GM21526 (cell line): ENCODE data around the gene NRTN.

Source experiments
- ATAC-seq: cut with Tn5 transposase; IDR thresholded peaks from one replicate; pipeline ENCODE4 v1.9.1; 2021; ENCODE audit warnings: moderate library complexity; ENCODE audit not compliant: unreplicated experiment, low FRiP score

NRTN gene

DNA sequence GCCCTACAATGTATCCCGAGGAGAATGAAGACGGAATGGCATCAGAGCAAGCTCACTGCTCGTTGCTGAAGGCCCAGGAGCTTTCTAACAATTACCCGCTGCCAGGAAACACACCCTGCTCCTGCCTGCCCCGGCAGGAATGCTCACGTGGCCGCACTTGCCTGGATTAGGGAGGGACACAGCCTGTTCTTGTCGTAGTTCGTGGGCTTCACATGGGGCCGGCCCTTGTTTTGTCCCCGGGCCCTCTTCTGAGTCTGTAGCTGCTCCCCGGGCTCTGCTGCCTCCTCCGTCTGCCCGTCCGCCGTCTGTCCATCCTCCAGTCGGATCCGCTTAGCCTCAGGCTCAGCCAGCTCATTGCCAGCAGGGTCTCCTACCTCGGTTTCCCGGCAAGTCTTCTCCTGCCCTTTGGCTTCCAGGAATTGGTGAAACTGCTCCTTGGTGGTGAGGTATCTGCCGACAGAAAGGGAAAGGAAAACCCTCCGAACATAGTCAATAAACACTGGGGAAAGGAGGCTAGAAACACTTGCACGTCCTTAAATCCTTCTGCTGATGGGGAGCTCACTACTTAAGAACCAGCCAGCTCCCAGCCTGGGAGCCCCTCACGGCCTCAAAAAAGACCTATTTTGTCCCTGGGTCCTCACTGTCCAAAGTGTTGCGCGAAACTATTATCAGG lies 14.8 kb upstream of the NRTN start:
- no peak for ATAC-seq

DNA sequence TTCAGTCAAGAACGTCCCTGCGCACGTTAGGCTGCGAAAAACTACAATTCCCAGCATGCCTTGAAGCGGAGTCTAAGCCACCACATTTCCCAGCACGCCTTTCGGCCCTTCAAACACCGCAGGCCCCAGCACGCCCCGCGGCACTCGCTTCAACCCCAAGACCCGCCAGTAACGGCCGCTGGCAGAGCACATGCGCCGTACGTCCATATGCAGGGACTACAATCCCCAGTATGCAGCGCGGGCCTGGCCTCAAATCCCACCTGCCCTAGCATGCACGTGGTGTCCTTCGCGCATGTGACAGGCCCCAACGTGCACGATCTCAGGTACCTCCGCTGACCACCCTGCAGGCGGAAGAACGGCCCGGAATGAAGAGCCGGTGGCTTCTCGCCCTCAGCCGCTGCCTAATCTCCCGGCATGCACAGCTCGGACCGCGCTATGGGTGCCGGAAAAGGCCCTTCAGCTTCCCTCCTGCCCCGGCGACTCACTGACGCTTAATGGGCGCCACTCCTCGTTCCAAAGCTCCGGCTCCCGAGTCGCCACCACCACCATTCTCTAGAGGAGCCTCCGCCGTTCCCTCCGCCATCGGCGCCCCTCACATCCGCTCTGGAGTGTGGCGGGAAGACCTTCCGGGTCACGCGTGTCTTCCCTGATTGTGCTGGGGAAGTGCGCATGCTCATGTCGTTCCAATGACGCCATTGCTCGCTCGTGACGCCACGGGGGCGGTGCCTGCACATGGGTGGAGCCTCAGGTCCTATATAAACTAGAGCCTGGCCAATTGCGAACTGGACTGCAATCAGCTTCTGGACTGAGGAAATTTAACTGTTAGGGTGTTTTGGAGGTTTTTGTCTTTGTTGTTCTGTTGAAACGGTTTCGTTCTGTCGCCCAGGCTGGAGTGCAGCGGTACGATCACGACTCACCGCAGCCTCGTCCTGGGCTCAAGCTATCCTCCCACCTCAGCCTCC lies 14.0 kb upstream of the NRTN start, which contains the start of gene DUS3L:
Gene DUS3L (minus strand): TSS at position 605 of the 962 bp plus-strand sequence. CDS start 22 bp downstream, at position 583.
- peak; percentile 86 for ATAC-seq

DNA sequence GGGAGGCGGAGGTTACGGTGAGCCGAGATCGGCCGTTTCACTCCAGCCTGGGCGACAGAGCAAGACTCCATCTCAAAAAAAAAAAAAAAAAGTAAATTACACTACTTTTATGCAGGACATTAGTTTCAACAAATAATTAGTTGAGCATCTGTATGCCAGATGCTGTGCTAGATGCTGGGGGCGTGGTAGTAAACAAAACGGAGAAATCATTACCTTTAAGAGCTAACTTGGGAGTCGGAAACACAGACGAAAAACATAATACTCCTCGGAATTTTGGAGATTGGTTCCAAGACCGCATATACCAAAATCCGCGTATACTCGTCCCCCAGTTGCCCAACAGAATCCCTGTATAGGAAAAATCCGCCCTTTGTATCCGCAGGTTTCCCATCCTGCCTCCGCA lies 12.6 kb upstream of the NRTN start:
- no peak for ATAC-seq

DNA sequence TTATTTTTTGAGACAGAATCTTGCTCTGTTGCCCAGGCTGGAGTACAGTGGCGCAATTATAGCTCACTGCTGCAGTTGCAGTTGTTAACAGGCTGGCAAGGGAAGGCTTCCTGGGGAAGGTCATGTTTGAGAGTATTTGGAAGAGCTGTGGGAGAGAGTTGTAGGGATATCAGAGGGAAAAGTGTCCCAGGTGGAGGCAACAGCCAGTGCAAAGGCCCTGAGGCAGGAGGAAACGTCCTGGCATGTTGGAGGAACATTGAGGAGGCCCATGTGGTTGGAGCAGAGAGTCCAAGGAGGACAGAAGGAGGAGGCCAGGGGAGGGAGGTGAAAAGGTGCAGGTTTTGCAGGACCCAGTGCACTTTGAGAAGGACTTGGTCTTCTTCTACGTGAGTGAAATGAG lies 11.7 kb upstream of the NRTN start:
- no peak for ATAC-seq

DNA sequence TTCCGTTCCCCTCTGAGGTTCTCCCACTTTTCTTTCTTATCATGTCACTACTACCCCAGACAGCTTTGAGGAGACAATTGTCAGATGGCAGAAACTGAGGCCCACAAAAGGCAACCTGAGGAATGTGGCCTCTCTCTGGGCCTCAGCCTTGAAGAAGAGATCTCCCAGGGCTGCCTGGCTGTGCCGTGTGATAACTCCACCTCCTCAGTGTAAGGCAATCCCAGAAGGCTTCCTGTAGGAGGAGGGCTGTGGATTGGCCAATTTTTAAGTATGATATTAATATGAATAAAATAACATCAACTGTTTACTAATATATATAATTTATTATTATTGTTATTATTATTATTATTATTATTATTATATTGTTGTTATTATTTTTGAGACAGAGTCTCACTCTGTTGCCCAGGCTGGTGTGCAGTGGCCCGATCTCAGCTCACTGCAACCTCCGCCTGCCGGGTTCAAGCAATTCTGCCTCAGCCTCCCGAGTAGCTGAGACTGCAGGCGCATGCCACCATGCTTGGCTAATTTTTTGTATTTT lies 9.4 kb upstream of the NRTN start:
- no peak for ATAC-seq

DNA sequence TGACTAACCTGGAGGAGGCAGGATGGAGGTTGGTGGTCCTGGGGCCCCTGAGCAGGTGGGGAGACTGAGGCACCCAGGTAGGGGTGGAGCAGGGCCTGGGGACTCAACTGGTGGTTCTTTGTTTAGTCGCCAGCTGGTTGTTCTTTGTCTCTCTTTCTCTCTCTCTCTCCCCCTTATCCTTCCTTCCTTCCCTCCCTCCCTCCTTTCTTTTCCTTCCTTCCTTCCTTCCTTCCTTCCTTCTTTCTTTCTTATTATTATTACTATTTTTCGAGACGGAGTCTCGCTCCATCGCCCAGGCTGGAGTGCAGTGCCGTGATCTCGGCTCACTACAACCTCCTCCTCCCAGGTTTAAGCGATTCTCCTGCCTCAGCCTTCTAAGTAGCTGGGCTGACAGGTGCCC lies 6.6 kb upstream of the NRTN start:
- no peak for ATAC-seq

DNA sequence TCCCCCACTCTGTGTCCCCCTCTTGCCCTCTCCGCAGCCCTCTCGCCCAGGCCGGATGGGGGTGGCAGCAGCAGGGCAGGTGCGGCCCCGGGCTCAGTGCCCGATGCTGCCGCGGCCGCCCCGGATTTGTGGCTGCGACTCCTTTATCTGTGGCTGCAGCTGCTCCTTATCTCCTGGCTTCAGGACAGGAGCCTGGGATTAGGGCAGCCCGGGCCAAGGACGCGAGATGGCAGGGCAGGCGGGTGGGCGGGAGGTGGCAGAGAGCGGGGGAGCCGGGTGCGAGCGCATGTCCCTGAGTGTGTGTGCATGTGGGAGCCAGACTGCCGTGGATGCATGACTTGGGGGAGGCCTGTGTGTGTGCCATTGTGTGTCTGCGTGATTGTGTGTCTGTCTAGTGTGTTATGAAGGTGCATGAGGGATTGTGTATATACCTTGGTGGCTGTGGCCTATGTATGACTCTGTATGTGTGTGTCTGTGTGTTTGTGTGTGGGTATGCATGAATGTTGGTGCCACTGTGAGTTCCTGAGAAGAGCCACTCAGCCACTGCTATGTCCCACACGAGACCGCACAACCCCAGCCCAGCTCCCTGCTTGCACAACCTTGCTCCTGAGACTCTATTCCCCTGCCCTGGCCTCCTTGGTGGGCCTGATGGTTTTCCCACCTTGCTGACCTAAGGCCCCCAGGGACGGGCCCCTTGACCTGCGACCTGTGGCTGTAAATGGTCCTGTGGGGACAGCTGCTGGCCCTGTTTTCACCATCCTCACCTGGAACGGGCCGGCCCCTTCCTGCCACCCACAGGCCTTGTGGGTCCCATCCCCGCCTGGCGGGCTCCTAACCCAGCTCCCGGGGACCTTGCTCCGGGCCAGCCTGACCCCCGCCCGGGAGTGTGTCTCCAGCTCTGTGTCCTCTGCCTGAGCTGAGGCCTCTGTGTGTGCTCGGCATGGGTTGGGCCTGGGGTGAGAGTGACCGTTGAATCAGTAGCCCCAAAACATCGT lies 5.3 kb upstream of the NRTN start:
- no peak for ATAC-seq

DNA sequence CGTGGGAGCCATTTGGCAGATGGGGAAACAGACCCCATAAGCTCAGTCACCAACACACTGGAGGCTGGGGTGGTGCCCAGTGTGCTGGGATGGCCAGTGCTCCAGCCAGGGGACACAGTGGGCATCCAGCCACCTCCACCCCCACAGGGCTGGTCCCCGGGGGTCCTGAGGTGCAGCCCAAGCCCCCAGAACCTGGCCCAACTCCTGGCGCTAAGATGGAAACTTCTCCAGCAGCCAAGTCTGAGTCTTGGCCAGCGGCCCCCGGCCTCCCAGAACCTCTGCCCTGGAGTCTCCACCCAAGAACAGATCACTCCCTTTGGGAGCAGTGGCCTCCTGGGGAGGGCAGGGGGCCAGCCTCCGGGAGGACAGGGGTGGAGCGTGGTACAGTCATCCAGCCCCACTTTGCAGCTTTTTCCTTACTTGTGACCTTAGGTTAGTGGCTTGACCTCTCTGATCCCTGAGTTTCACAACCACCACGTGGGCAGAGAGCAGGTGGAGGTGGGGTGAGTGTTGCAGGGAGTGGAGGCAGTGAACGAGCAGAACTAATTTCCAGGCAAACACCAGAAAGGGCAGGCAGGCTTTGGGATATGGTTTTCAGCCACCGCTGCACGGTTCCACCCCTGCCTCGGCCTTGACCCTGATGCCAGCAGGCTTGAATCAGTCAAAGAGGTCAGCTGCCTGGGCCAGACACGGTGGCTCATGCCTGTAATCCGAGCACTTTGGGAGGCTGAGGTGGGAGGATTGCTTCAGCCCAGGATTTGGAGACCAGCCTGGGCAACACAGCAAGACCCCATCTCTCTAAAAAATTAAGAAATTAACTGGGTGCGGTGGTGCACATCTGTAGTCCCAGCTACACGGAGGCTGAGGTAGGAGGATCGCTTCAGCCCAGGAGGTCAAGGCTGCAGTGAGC lies 4.3 kb upstream of the NRTN start:
- no peak for ATAC-seq

DNA sequence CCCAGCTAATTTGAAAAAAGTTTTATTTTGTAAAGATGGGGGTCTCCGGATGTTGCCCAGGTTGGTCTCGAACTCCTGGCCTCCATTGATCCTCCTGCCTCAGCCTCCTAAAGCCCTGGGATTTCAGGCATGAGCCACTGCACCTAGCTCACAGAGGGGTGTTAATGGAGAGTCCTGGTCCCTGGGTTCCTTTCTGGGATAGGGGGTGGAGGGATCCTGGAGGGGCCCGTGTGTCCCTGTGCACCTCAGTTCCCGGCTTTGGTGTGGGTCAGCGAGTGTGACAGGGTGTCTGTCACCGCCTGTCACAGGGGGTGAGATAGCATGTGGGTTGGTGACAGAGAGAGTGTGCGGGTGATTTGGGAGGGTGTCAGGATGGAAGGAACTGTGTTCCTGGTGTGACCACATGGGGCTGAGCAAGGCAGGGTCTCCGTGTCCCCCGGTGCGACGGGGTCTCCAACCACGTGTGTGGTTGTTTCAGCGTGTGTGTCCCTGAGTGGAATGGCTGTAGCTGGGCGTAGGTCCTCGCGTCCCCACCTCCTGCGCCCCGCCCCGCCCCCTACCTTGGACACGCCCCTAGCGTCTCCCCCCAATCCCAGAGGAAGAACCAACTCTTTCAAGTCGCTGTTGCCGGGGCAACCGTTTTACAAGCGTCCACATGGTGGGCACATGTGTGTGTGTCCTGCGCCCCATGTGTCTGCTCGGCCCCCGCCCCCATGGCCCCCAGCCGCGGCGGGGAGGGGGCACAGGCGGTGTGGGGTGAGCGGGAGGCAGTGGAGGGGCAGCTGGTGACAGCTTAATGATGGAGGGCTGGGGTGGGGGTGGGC lies 2.9 kb upstream of the NRTN start:
- no peak for ATAC-seq

DNA sequence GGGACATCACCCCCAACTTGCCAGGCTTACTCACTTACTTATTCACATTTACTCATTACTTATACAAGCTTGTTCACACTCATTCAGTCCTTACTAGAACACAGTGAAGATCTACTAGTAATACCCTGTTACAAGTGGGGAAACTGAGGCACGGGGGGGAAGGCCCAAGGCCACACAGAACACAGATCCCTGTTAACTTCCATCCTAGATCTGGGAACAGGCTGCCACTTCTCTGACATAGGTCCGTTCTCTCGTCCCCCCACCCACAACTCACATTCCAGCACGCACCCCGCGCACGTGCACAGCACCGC lies 1.5 kb upstream of the NRTN start:
- no peak for ATAC-seq

DNA sequence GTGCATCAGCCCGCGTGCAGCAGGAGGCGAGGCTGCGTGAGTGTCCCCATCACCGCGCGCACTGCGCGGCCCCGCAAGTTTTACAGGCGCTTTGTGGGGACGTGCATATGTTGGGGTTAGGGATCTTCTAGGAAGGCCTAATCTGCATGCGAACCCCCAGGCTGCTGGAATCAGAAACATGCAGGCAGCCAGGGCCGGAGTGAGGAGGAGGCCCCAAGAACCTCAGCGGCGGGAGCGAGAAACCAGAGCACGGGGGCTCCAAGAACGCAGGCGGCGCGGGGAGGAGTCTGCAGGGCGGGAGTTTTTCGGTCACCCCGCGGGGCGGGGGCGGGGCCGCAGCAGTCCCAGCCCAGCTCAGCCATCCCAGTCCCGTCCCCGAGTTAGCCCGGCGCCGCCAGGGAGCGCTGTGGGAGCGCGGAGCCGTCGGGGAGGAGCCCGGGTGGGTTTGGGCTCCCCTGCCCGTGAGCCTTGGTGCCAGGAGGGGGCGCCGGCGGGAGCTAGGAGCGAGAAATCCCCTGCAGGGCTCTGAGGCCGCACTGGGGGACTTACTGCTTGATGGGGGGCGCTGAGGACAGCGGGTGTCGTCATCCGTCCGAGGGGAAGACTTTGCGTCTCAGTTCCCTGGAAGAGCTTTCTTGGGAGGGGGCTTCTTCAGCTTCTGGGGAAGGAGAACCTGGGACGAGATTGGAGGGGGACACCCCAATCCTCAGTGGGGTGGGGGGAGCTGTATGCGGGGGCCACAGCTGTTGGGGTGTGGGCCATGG lies 933 bp upstream of the NRTN start:
- ATAC-seq: peak; percentile 74

DNA sequence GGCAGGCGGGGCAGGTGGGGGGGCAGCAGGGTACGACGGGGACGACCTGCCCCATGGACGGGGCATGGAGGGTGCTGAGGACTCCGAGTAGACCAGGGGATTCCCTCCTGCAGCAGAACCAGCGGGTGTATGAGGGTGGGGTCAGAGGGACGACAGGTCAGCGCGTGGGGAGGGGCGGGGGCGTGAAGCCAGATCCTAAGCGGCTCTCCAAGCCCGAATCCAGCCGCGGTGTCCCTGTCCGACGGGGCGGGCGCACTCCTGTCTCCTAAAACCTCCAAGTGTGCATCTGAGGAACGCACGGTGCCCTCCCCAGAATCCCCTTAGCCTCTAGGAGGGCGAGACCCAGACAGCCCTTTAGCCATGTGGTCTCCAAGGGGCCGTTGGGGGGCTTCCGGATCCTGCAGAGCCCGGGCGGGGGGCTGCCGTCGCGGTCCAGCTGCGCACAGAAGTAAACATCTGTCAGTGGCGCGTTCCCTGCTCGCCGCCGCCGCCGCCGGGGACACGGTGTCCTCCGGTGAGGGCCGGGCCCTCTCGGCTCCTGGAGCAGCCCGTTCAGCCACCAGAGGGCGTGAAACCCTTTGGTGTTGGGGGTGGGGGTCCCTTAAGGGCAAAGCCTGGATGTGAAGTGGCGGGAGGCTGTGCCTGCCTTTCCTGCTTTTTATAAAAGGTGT lies 730 bp downstream of the NRTN start:
- no peak for ATAC-seq

DNA sequence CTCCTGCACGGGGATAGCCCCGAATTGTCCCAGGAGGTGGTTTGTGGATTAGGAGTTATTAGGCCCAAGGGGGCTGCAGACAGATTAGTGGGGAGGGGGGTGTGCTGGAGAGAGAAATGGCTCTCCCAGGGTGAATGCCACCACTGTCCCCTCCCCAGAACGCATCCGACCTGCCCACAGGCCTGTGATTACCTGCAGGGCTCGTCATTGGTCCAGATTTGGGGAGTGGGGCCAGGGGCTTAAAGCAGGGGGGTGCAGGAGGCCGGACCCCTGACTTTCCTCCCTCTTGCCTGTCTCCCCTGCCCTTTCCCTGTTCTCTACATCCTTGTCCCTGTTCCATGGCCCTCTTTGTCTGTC lies 1.2 kb downstream of the NRTN start:
- ATAC-seq: no peak

DNA sequence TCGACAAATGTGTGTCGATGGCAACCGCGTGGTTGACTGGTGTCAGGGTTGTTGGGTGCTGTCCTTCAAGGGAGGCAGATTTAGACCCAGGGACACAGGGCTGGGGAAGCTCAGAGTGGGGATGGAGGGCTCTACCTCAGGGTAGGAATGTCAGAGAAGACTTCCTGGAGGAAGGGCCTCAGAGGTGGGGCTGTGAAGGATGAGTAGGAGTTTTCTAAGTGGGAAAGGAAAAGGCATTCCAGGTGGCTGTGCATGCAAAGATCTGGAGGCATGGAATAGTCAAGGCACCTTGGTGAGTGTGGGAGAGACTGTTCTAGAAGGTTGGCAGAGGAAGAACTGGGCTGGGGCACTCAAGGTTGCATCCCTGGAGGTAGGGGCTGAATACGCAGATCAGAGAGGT lies 2.0 kb downstream of the NRTN start:
- ATAC-seq: no peak

DNA sequence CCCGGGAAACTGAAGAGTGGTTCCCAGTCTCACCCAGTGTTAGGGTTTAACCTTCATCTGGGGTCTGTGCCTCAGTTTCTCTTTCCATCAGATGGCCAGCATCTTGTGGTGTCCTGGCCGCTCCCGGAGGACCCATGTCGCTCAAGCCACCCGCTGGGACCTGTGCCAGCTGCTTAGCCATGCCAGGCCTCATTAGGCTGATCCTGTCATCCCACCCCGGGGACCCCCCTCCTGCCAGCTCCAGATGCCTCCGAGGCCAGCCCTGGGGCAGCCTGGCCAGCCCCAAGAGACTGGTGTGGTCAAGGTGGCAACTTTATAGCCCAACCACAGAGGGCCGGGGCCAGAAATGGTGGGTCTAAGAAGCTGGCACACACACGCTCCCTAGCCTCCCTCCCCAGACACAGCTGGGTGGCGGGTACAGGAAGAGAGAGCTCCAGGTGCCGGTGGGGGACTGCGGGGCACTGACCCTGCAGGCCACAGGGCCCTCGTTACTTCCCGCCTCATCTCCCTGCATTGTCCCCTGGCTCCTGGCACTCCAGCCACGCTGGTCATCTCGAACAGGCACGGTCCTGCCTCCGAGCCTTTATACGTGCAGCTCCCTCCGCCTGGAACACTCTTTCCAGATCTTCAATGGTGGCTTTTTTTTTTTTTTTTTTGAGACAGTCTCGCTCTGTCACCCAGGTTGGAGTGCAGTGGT lies 3.4 kb downstream of the NRTN start:
- ATAC-seq: no peak

DNA sequence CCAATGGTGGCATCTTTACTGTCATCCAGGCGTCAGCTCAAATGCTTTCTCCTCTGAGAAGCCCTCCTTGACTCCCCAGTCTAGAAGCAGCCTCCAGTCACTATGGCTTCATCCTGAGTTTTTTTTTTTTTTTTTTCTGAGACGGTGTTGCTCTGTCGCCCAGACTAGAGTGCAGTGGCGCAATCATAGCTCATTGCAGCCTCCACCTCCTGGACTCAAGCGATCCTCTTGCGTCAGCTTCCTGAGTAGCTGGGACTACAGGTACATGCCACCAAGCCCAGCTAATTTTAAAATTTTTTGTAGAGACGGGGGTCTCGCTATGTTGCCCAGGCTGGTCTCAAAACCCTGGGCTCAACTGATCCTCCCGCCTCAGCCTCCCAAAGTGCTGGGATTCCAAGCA lies 4.2 kb downstream of the NRTN start:
- no peak for ATAC-seq

DNA sequence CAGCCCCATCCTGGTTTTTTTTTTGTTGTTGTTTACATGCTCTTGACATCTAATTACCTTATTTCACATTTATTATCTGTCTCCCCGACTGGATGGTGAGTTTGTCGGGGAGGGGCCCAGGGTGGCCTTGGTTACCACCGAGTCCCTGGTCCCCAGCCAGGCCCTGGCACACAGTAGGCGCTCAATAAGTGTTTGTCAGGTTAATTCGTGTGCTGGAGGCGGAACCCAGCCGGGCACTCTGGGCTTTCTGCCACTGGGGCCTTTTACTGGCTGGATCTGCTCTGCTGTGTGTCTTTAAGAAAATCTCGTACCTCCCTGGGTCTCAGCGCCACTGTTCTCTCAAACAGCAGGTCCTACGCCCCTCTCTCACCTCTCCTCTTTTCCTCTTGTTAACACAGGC lies 4.6 kb downstream of the NRTN start:
- ATAC-seq: no peak
